ENCODE measurements around the gene GYS1.
"Not testable (repeated sequence)": the region's sequence is repeated elsewhere in the genome, so short reads cannot be mapped to it uniquely, and the experiment has no call there.

The GYS1 gene

DNA sequence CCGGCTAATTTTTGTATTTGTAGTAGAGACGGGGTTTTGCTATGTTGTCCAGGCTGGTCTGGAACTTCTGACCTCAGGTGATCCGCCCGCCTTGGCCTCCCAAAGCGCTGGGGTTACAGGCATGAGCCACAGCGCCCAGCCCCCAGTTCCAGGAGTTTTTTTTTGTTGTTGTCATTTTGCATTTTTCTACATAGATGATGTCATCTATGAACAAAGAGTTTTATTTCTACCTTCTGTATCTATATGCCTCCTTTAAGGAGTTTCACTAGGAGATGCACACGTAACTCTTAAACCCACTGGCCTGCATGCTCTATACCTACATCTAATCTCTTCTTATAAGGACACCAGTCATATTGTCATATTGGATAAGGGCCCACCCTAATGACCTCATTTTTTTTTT is 54.9 kb downstream of the GYS1 start:
- no peak for DNase-seq (ENCODE audit: low read depth in 2 of 2)

- no peak for DNase-seq (ENCODE audit: low read depth in 2 of 2)
Observed at GRCh38 chr19:48935864-48936263, 57.2 kb downstream of the GYS1 start.

GRCh38 chr19:48934837-48935236 is 58.3 kb downstream of the GYS1 start:
- no peak for DNase-seq (ENCODE audit: low read depth in 2 of 2)

GRCh38 chr19:48933382-48933932 is 59.7 kb downstream of the GYS1 start, which contains the start of gene DHDH:
Gene DHDH, plus strand, starts transcription at chr19:48933699. Its CDS starts 23 bp downstream, at chr19:48933722.
- DNase-seq (ENCODE audit: low read depth in 2 of 2): peak; percentile 61 to 73

- no peak for DNase-seq (ENCODE audit: low read depth in 2 of 2)
Observed at GRCh38 chr19:48928164-48929025, 64.7 kb downstream of the GYS1 start.

GRCh38 chr19:48927692-48928091 is 65.4 kb downstream of the GYS1 start:
- DNase-seq (ENCODE audit: low read depth in 2 of 2): not testable (repeated sequence)

DNA sequence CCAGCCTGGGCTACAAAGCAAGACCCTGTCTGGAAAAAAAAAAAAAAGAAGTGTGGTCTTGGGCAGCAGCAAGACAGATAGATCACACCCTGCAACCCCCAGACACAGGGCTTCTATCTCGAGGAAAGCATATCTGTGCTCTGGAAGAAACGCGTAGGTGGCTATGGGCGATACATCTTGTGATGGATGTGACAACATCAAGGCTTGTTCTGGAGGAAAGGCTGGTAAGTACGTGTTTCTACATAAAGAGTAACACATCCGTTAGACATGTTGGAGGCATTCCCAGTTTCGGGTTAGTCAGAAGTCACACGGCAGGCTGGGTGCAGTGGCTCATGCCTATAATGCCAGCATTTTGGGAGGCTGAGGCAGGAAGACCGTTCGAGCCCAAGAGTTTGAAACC is 66.2 kb downstream of the GYS1 start:
- no peak for DNase-seq (ENCODE audit: low read depth in 2 of 2)

DNA sequence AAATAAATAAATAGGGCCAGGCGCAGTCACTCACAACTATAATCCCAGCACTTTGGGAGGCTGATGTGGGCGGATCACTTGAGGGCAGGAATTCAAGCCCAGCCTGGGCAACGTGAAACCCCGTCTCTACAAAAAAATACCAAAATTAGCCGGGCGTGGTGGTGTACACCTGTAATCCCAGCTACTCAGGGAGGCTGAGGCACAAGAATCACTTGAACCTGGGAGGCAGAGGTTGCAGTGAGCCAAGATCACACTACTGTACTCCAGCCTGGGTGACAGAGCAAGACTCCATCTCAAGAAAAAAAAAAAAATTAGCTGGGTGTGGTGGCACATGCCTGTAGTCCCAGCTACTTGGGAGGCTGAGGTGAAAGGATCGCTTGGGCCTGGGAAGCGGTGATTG is 67.2 kb downstream of the GYS1 start:
- not testable (repeated sequence) for DNase-seq (ENCODE audit: low read depth in 2 of 2)

- DNase-seq (ENCODE audit: low read depth in 2 of 2): no peak
Observed at GRCh38 chr19:48925240-48925843, 67.8 kb downstream of the GYS1 start.

- no peak for DNase-seq (ENCODE audit: low read depth in 2 of 2)
Observed at GRCh38 chr19:48922548-48923490, 70.3 kb downstream of the GYS1 start.

DNA sequence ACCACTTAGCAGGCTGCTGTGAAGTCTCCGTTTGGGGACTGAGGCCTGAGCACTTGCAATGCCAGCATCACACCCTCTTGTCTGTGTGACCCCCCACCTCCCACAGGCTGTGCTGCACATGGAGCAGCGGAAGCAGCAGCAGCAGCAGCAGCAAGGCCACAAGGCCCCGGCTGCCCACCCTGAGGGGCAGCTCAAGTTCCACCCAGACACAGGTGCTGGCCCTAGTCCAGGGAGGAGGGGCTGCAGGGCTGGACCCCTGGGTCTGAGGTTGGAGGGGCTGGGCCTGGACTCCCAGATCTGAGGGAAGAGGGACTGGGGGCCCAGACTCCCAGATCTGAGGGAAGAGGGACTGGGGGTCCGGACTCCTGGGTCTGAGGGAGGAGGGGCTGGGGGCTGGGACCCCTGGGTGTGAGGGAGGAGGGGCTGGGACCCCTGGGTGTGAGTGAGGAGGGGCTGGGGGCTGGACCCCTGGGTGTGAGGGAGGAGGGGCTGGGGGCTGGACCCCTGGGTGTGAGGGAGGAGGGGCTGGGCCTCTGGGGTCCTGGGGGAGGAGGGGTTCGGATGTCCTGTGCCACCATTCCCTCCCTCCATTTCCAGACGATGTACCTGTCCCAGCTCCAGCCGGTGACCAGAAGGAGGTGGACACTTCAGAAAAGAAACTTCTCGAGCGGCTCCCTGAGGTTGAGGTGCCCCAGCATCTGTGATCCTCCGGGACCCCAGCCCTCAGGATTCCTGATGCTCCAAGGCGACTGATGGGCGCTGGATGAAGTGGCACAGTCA is 71.2 kb downstream of the GYS1 start:
- DNase-seq (ENCODE audit: low read depth in 2 of 2): no peak

DNA sequence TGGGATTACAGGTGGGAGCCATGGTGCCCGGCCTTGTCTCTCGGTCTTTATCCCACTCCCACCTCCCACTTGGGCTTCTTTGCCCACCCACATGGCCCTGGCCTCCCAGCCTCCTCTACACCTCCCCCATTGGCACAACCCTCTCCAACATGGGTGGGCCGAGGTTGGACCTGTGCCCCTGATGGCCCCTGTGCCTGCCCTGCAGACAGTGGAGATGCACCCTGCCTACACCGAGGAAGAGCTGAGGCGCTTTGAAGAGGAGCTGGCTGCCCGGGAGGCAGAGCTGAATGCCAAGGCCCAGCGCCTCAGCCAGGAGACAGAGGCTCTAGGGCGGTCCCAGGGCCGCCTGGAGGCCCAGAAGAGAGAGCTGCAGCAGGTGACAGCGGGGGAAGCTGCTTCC is 72.2 kb downstream of the GYS1 start:
- DNase-seq (ENCODE audit: low read depth in 2 of 2): no peak

- DNase-seq (ENCODE audit: low read depth in 2 of 2): not testable (repeated sequence)
Observed at GRCh38 chr19:48919271-48919670, 73.8 kb downstream of the GYS1 start.

GRCh38 chr19:48918801-48919247 is 74.3 kb downstream of the GYS1 start:
- DNase-seq (ENCODE audit: low read depth in 2 of 2): no peak
